Activated CD4-positive, alpha-beta T cell treated with anti-CD3 and anti-CD28 coated beads for 4 hours (primary cell): Measurements from ENCODE around the gene RPS27A.
"Not testable (repeated sequence)": the region's sequence is repeated elsewhere in the genome, so short reads cannot be mapped to it uniquely, and the experiment has no call there.

ENCODE experiments used
- DNase-seq, 2 donors: peaks; one replicate each; pipeline ENCODE4 v3.0.0-alpha.2; 2020

RPS27A gene

GRCh38 chr2:55232084-55232862 lies at the start of gene RPS27A, which contains the start of gene CLHC1:
RPS27A (plus strand) TSS chr2:55232688; CDS start chr2:55232825, 137 bp downstream.
CLHC1 (minus strand) TSS chr2:55232293; CDS start chr2:55222411, 9,882 bp downstream.
- DNase-seq: peak; percentile 90 to 95

GRCh38 chr2:55186837-55187236 lies 45.7 kb upstream of the RPS27A start:
- DNase-seq: not testable (repeated sequence)

GRCh38 chr2:55191888-55192287 lies 40.6 kb upstream of the RPS27A start:
- not testable (repeated sequence) for DNase-seq

GRCh38 chr2:55196526-55196925 lies 36.0 kb upstream of the RPS27A start:
- no peak for DNase-seq

- no peak for DNase-seq
These were observed 32.1 kb upstream of the RPS27A start for GRCh38 chr2:55200416-55200815.

GRCh38 chr2:55204536-55204935 lies 28.0 kb upstream of the RPS27A start:
- no peak for DNase-seq

- DNase-seq: no peak
These were observed 27.5 kb upstream of the RPS27A start for GRCh38 chr2:55204950-55205349.

- DNase-seq: no peak
These were observed 18.7 kb upstream of the RPS27A start for GRCh38 chr2:55213822-55214221.

- no peak for DNase-seq
These were observed 8.3 kb upstream of the RPS27A start for GRCh38 chr2:55223958-55224760.

GRCh38 chr2:55224761-55225261 lies 7.7 kb upstream of the RPS27A start:
- no peak for DNase-seq

- DNase-seq: no peak
These were observed 6.9 kb upstream of the RPS27A start for GRCh38 chr2:55225481-55226020.

GRCh38 chr2:55227437-55228225 lies 4.9 kb upstream of the RPS27A start:
- not testable (repeated sequence) for DNase-seq

- no peak for DNase-seq
These were observed 4.3 kb upstream of the RPS27A start for GRCh38 chr2:55228226-55228563.

- DNase-seq: no peak
These were observed 3.3 kb upstream of the RPS27A start for GRCh38 chr2:55229221-55229620.

- DNase-seq: no peak
These were observed 1.9 kb upstream of the RPS27A start for GRCh38 chr2:55230551-55230950.

- no peak for DNase-seq
These were observed 873 bp upstream of the RPS27A start for GRCh38 chr2:55231546-55232083.

- peak; percentile 49 to 54 for DNase-seq
These were observed 572 bp downstream of the RPS27A start for GRCh38 chr2:55232863-55233657.

GRCh38 chr2:55233658-55233940 lies 1.1 kb downstream of the RPS27A start:
- no peak for DNase-seq

GRCh38 chr2:55235724-55236538 lies 3.4 kb downstream of the RPS27A start:
- DNase-seq: no peak

GRCh38 chr2:55236992-55237543 lies 4.6 kb downstream of the RPS27A start:
- no peak for DNase-seq
